SJCRH30 (cell line): Measurements from ENCODE around the gene RAB6A. TPM values are rescaled to one million over a fixed set of nuclear protein-coding genes. Genes with fewer than 3 reads are reported as not detected.
"Not testable (repeated sequence)": the region's sequence is repeated elsewhere in the genome, so short reads cannot be mapped to it uniquely, and the experiment has no call there.

Source experiments
- DNase-seq, 2 experiments: peaks; one replicate each; pipeline ENCODE4 v3.0.0-alpha.2; 2015 to 2020
- H3K27ac ChIP-seq: fragments of 250-450 bp; sonication (Bioruptor Pico); 2 replicates; pipeline ENCODE4 v1.5.1; 2020; ENCODE audit warnings: mild to moderate bottlenecking, moderate library complexity
- H3K27me3 ChIP-seq: fragments of 250-450 bp; sonication (Bioruptor Pico); 2 replicates; pipeline ENCODE4 v1.5.1; 2020; ENCODE audit warnings: mild to moderate bottlenecking, moderate library complexity
- H3K36me3 ChIP-seq: fragments of 250-450 bp; sonication (Bioruptor Pico); 2 replicates; pipeline ENCODE4 v1.5.1; 2020; ENCODE audit warnings: mild to moderate bottlenecking, moderate library complexity
- H3K4me1 ChIP-seq: fragments of 250-450 bp; sonication (Bioruptor Pico); 2 replicates; pipeline ENCODE4 v1.5.1; 2020; ENCODE audit warnings: mild to moderate bottlenecking, moderate library complexity
- H3K4me3 ChIP-seq: fragments of 250-450 bp; sonication (Bioruptor Pico); 2 replicates; pipeline ENCODE4 v1.5.1; 2020; ENCODE audit warnings: mild to moderate bottlenecking, moderate library complexity
- H3K9me3 ChIP-seq: fragments of 250-450 bp; sonication (Bioruptor Pico); replicated peaks from 2 replicates; pipeline ENCODE4 v1.5.1; 2020; ENCODE audit warnings: mild to moderate bottlenecking, moderate library complexity
- total RNA-seq: library from RNA; depleted of rRNA; stranded (reverse); fragments of >200 nt; shearing (Covaris generic); gene quantifications from 2 replicates; pipeline ENCODE4 v1.2.3, GENCODE V29; 2014; rRNA removed

The RAB6A gene
- 71.5 and 74.7 TPM in 2 replicates for total RNA-seq

DNA sequence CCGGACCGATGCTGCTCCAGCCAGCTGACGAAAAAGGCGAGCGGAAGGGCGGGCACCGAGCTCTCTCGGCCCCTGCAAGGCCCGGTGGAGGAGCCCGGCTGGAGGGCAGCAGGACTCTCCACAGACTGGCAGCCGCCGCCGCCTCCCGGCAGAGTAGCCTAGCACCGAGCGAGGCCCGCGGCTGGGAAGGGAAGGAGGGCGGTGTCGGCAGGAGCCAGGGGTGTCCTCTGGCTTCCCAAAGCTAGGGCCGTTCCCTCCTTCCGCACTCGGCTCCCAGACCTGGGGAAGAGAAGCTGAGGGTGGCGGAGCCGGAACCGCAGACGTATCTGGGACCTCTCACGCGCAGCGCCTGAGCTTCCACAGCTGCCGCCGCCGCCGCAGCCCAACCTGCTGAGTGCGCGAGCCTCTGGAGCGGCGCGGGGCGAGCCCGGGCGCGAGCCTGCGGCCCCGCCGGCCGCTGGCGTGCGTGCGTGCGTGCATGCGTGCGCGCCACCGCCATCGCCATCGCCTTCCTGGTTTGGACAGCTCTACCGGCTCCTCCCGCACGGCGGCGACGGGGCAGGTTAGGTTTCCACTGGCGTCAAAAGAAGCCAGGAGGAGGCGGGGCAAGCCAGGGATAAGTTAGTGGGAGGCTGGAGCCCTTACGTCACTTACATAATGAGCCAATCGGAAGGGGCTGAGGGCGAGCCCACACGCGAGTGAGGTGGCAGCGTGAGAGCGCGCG, at the start of gene RAB6A:
RAB6A (minus strand) TSS at position 396 of the 724 bp plus-strand sequence. CDS start 439 bp downstream, outside the sequence.
- peaks cover 2% of the 10 kb centered on the region; the same call in 1 of the 2 replicates for H3K36me3 ChIP-seq
- H3K4me1 ChIP-seq: peaks cover 4% of the 10 kb centered on the region; the same call in 1 of the 2 replicates
- H3K4me3 ChIP-seq: peak within 1 kb of the TSS; percentile 80
- peak; percentile 100 for DNase-seq
- no peaks in the 10 kb centered on the region for H3K9me3 ChIP-seq
- H3K27me3 ChIP-seq: no peaks in the 10 kb centered on the region
- peak within 1 kb of the TSS; percentile 54 for H3K27ac ChIP-seq

DNA sequence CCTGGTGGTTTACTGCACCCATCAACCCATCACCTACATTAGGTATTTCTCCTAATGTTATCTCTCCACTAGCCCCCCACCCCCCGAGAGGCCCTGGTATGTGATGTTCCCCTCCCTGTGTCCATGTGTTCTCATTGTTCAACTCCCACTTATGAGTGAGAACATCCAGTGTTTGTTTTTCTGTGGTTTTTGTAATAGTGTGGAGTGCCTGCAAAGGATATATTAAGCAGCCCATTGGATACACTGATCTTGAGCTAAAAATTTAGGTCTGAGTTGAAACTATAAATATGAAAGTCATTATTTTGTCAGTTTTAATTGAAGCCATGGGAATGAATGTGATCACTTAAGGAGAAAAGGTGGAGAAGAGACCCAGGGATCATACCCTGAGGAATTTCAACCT, 49.8 kb upstream of the RAB6A start:
- H3K36me3 ChIP-seq: 0 out of 2 replicates have a peak, but pooled peaks cover 5% of the 10 kb centered on the region
- H3K9me3 ChIP-seq: no peaks in the 10 kb centered on the region
- no peak overlapping the region for H3K4me3 ChIP-seq
- H3K4me1 ChIP-seq: peaks cover 7% of the 10 kb centered on the region; the same call in 1 of the 2 replicates
- peak in 1 of 2 experiments; percentile 5 for DNase-seq
- no peak overlapping the region for H3K27ac ChIP-seq
- no peaks in the 10 kb centered on the region for H3K27me3 ChIP-seq

DNA sequence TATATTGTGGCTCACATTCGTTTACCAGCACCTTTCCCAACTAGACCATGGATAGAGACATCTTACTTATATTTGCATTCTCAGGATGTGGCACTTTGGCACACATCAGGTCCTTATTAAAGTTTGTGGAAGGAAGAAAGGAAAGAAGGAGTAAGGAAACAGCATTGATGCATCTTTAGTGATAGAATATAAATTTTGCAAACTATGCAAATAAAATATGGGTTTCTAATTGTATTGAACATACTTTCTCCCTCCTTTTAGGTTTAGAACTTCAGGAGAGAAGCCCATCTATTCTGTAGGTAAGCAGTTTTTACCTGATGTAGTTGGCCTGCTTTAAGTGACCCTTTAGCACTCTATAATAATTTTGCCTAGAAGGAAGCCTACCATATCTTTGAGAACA, 47.2 kb upstream of the RAB6A start:
- Histone ChIP-seq H3K4me3 (no peak overlapping the region), H3K27ac (no peak overlapping the region), H3K4me1 (peaks cover 7% of the 10 kb centered on the region; the same call in 1 of the 2 replicates), H3K27me3 (no peaks in the 10 kb centered on the region), H3K9me3 (no peaks in the 10 kb centered on the region), H3K36me3 (0 out of 2 replicates have a peak, but pooled peaks cover 5% of the 10 kb centered on the region)
- no peak for DNase-seq

DNA sequence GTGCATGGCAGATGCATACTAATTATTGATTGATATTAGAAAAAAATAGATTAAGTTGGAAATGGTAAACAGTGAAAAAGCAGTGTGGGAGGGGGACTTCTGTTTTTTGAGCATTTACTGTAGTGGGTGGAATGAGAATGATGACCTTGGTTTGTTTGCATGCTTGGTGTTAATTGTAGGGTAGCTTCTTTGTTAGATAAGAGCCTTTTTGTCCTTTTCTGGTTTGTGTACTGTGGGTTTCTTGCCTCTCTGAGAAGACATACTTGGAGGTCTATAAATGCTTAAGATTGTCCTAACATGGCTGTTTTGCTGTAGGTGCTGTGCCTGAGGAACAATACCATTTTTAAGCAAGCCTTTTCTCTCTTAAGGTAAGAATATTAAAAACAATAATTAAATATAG, 43.8 kb upstream of the RAB6A start:
- Histone ChIP-seq H3K4me1 (no peaks in the 10 kb centered on the region), H3K36me3 (0 out of 2 replicates have a peak, but pooled peaks cover 5% of the 10 kb centered on the region), H3K9me3 (no peaks in the 10 kb centered on the region), H3K27ac (no peak overlapping the region), H3K27me3 (no peaks in the 10 kb centered on the region), H3K4me3 (no peak overlapping the region)
- no peak for DNase-seq

DNA sequence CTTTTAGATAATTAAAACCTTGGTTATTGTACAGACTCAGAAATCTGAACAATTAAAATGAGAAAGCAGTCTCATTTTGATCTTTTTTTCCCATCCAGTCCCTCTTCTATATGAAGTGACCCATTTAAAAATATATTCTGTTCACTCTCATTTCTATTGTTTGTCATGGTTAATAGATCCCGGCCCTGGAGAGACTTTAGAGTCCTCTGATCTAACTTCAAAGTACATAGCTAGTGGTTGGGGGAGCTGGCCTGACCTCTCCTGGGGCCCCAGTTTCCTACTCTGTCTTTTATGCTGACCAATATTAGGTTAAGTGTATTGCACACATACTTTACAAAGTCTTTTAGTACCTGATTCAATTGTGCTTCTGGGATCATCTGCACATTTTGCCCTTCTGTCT, 40.3 kb upstream of the RAB6A start:
- no peaks in the 10 kb centered on the region for H3K9me3 ChIP-seq
- H3K27ac ChIP-seq: no peak overlapping the region
- H3K36me3 ChIP-seq: no peaks in the 10 kb centered on the region
- no peaks in the 10 kb centered on the region for H3K27me3 ChIP-seq
- no peak for DNase-seq
- H3K4me1 ChIP-seq: no peaks in the 10 kb centered on the region
- H3K4me3 ChIP-seq: no peak overlapping the region

DNA sequence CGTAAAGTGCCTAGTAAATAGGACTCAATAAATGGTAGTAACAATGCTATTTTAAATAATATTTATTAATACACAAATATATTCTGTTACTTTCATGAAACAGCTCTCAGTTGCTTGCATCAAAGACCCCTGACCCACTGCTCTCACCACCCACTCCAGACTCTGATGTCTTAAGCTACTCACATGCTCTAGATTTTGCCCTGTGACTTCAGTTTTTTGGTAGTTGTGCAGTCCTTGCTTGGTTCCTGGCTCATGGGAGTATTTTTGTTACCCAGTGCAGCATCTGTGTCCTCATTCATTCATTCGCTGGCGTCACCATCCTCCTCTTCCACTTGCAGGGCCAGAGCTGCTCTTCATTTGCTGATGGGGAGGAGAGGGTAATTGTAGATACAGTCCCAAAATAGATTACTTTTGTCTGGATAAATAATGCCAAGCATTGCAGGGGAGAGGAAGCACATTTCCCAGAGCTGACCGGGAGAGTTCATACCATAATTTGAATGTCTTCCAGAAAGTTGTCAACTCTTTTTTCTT, 39.5 kb upstream of the RAB6A start:
- DNase-seq: no peak
- Histone ChIP-seq H3K36me3 (no peaks in the 10 kb centered on the region), H3K27ac (no peak overlapping the region), H3K4me1 (no peaks in the 10 kb centered on the region), H3K9me3 (no peaks in the 10 kb centered on the region), H3K4me3 (no peak overlapping the region), H3K27me3 (no peaks in the 10 kb centered on the region)

DNA sequence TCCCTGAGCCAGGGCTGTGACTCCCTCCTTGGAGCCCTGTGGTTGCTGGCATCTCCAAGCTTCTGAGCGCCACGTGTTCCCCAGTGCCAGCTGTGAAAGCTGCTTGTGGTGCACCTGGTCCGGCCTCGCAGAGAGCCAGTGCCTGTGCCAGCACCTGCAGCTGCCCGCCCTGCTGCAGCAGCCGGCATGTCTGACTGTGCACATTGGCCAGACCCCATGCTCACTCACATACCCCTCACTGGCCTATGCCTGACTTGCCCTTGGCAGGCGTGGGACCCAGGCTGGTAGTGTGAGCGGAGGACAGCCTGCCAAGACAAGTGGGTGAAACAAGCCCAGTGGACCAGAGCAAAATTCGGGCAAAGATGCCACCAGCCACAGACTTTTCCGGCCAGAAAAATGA, 36.6 kb upstream of the RAB6A start:
- no peaks in the 10 kb centered on the region for H3K4me1 ChIP-seq
- no peaks in the 10 kb centered on the region for H3K9me3 ChIP-seq
- H3K27me3 ChIP-seq: no peaks in the 10 kb centered on the region
- no peaks in the 10 kb centered on the region for H3K36me3 ChIP-seq
- DNase-seq: no peak
- no peak overlapping the region for H3K4me3 ChIP-seq
- no peak overlapping the region for H3K27ac ChIP-seq

DNA sequence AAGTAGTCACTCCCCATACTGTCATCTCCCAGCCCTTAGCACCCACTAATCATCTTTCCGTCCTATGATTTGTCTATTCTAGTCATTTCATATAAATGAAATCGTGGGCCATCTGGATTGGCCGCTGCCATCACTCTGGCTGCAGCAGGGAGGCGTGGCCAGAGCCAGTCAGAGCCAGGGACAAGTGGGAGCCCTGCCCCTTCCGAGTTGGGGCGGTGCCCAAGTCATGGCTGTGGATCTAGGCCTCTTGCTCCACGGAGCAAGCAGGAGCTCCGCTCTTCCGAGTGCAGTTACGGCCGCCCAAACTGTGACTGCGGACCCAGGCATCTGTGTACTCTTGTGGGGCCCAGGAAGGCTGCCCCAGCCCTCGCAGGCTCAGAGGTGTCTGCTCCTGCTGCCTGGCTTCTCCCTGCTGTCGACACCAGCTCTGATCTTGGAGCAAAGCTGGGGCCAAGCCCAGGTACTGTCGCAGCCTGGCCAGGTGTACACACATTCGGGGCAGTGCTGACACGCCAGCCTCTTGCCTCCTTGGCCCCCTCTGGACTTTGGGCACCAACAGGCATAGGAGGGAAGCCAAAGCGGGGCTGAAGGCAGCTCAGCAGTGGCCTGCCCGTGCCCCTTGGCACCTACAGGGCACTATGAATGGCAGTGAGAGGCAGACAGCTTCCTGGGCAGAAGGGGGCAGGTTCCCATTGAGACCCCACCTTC, 35.2 kb upstream of the RAB6A start:
- no peaks in the 10 kb centered on the region for H3K9me3 ChIP-seq
- no peaks in the 10 kb centered on the region for H3K27me3 ChIP-seq
- no peaks in the 10 kb centered on the region; the same call in 1 of the 2 replicates for H3K36me3 ChIP-seq
- H3K4me1 ChIP-seq: no peaks in the 10 kb centered on the region
- H3K27ac ChIP-seq: no peak overlapping the region
- H3K4me3 ChIP-seq: no peak overlapping the region
- DNase-seq: peak; percentile 9 to 15

DNA sequence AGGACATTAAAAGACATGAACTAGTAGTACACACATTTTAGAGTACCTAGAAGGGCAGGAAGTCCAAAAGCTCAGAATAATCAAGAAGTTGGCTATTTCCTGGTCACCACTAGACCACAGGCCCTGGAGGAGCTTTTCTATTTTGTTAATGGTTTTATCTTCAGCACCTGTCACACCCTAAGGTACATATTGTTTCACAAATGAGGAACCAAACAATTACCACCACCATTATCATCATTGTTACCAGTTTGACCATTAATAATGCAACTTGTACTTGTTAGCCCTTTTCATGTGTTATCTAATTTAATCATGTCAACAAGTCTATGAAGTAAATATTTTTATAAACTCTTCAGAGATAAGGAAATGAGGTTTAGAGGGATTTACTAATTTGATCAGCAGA, 31.7 kb upstream of the RAB6A start:
- H3K27ac ChIP-seq: no peak overlapping the region
- DNase-seq: no peak
- H3K4me3 ChIP-seq: no peak overlapping the region
- no peaks in the 10 kb centered on the region for H3K4me1 ChIP-seq
- H3K9me3 ChIP-seq: no peaks in the 10 kb centered on the region
- H3K36me3 ChIP-seq: no peaks in the 10 kb centered on the region; the same call in 1 of the 2 replicates
- H3K27me3 ChIP-seq: no peaks in the 10 kb centered on the region

DNA sequence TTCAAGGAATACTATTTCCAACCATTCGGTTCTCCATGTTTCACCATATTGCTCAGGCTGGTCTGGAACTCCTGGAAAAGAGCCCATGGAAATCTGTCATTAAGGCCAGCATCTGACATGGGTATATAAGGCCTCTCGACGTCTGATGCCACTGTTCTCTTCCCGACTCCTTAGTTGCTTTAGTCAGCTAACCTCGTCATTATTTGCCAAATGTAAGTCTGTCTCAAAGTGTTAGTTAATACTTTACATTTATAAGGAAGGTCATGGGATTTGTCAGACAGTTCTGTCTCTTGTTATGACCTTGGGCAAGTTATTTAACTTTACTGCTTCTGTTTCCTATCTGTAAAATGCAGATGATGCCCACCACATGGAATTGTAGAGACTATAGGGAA, 28.4 kb upstream of the RAB6A start:
- Histone ChIP-seq H3K4me1 (no peaks in the 10 kb centered on the region), H3K27me3 (no peaks in the 10 kb centered on the region), H3K4me3 (no peak overlapping the region), H3K27ac (no peak overlapping the region), H3K36me3 (no peaks in the 10 kb centered on the region; the same call in 1 of the 2 replicates), H3K9me3 (no peaks in the 10 kb centered on the region)
- DNase-seq: no peak

DNA sequence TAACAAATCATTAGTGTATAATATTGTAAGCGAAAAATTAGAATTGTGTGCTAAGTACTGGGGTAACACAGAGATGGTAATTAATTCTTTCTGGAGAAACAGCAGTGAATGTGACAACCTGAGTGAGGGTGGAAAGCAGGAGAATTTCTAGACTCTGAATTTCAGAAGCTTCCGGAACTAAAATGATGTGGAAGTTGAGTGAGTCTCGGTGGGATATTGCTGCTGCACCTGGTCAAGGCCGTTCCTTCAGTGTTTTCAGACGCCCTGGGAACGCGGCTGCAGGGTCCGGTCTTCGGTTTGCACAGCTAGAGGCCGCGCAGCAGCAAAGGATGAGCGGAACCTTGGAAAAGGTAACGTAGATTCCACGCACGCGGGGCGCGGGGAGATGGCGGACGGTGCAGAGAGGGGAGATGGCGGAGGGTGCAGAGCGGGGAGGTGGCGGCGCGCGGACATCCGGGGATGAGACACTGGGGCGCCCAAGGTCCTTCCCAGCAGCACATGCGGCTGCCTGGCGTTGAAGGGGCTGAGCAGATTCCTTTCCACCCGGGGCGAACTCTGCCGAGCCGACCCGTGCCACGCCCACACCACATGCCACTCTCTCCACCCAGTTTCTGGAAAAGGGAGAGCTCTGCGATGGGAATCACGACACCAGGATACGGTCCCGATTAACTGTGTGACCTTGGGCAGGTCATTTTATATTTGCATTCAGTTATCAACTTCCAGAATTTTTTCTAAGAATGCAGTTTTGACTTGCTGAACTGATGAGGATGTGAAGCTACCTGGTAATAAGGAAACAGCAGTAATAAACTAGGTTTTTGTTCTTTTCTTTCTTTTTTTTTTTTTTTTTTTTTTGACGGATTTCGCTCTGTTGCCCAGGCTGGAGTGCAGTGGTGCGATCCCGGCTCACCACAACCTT, 27.0 kb upstream of the RAB6A start, which contains the start of gene MRPL48:
MRPL48 (plus strand) TSS at position 232 of the 916 bp plus-strand sequence; CDS start at position 330, 98 bp downstream.
- Histone ChIP-seq H3K27me3 (no peaks in the 10 kb centered on the region), H3K36me3 (no peaks in the 10 kb centered on the region; the same call in 1 of the 2 replicates), H3K27ac (peak within 1 kb of the TSS; percentile 93), H3K9me3 (no peaks in the 10 kb centered on the region), H3K4me1 (peaks cover 2% of the 10 kb centered on the region; the same call in 1 of the 2 replicates), H3K4me3 (peak within 1 kb of the TSS; percentile 88)
- DNase-seq: peak; percentile 96 to 97

DNA sequence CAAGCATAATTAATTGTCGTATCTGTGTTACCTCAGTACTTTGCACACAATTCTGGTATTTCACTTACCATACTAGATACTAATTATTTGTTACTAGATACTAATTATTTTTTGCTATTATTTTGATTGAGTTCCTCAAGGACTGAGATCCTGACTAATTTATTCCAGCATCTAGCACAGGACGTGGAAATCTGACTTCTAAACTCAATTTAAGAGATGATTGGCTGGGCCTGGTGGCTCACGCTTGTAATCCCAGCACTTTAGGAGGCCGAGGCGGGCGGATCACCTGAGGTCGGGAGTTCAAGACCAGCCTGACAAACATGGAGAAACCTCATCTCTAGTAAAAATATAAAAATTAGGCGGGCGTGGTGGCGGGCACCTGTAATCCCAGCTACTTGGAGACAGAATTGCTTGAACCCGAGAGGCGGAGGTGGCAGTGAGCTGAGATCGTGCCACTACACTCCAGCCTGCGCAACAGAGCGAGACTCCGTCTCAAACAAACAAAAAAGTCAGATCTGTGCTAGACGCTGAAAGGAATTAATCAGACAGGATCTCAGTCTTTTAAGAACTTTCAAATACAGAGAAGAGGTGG, 26.3 kb upstream of the RAB6A start:
- Histone ChIP-seq H3K4me3 (peak overlapping the region; percentile 88), H3K4me1 (peaks cover 2% of the 10 kb centered on the region; the same call in 1 of the 2 replicates), H3K27ac (peak overlapping the region; percentile 93), H3K27me3 (no peaks in the 10 kb centered on the region), H3K9me3 (no peaks in the 10 kb centered on the region), H3K36me3 (no peaks in the 10 kb centered on the region; the same call in 1 of the 2 replicates)
- no peak for DNase-seq

DNA sequence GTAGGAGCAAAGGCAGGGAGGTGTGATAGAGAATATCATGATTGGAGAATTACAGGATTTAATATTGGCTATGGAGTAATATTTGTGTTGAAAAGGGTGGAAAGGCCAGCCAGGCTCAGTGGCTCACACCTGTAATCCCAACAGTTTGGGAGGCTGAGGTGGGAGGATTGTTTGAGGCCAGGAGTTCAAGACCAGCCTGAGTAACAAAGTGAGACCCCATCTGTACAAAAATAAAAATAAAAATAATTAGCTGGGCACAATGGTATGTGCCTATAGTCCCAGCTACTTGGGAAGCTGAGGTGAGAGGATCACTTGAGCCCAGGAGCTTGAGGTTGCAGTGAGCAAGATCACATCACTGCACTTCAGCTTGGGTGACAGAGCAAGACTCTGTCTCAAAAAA, 24.6 kb upstream of the RAB6A start:
- not testable (repeated sequence) for DNase-seq, H3K4me3 ChIP-seq, H3K9me3 ChIP-seq, H3K27me3 ChIP-seq, H3K27ac ChIP-seq, H3K36me3 ChIP-seq, H3K4me1 ChIP-seq

DNA sequence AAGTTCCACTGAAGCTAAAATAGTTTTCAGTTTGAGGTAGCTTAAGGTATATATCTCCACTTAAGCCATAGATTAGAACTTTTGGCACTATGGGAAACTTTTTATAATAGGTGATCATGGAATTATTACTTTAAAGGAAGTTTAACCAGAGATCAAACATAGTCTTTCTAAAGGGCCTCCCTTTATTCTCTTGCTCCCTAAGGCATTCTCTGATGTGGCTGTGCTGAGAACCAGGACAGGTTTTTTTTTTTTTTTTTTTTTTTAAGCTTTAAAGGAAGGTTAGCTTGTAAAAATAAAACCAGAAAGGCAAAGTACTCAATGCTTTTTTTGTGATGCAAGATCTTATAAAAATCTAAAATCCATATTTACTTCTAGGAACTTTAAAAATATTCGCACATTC, 23.9 kb upstream of the RAB6A start:
- no peak for DNase-seq
- Histone ChIP-seq H3K27ac (no peak overlapping the region), H3K4me3 (no peak overlapping the region), H3K4me1 (peaks cover 2% of the 10 kb centered on the region; the same call in 1 of the 2 replicates), H3K9me3 (no peaks in the 10 kb centered on the region), H3K36me3 (no peaks in the 10 kb centered on the region), H3K27me3 (no peaks in the 10 kb centered on the region)
